HG03159 (cell line): ENCODE measurements around the gene ANKRD17.

Experiments
- ATAC-seq: cut with Tn5 transposase; IDR thresholded peaks from one replicate; pipeline ENCODE4 v1.9.1; 2021; ENCODE audit warnings: mild to moderate bottlenecking, moderate library complexity; ENCODE audit not compliant: unreplicated experiment

The ANKRD17 gene

DNA sequence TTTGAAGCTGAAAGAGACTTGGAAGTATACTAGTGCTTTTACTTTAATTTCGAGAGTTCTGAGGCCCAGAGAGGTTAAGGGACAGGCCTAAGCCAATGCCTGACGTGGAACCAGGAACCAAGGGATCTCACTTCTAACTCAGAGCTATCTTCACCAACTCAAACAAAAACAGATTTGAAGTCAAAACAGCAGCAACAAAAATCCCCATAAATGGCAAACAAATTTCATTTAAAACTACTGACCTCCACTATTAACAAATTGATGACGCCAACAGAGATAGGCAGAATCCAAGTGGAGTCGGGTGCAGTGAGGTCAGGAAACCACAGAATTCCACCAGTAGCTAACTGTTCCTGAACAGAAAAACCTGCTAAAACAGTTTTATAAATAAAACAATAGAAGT is 194.1 kb downstream of the ANKRD17 start:
- ATAC-seq: no peak

DNA sequence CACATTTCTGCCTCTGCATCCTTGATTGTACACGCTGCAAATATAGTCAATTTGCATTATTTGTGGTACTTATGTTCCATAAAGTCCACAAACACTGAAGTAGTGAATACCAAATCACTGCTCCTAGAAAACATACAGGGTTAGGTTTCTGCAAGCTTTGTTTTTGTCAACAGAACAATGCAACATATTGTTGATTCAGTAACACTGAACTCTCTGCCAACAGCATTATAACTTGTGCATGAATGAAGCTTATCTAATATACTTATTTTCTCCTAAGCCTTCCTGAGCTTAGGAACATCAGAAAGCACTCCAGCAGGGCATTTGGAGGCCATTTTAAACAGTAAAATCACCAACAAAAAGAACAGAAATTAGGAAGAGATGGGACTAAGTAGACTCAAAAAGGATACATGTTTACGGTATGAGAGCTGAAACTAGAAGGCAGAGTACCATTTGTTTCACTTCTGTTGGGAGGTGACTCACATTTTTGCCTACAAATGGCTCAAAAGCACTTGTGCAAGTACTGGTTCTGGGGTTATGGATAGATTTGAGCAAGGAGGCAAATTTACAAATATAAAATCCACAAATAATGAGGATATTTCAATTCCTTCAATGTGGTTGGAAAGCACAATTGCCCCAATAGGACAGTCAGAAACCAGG is 203.2 kb downstream of the ANKRD17 start:
- peak; percentile 75 for ATAC-seq

DNA sequence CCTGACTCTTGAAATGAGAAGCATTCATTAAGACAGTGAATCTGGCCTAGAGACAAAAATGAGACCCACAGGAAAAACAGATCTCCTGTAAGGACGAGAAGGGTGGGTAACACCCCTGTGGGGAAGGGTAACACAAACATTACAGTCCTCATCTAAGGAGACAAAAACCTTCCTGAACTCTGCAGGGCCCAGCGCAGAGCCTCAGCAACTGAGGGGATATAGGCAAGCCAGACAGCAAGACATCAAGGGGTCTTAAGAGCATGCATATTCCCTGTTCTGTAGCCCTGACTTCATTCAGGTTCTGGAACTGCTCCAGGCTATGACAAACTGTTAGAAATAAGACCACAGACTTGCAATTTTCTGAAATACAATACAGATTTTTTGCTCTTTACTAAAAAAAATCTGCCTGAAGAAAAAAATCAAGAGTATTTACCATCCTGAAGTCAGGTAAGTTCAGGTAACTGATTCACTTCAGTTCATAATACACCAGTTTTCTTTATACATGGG is 204.6 kb downstream of the ANKRD17 start:
- no peak for ATAC-seq

DNA sequence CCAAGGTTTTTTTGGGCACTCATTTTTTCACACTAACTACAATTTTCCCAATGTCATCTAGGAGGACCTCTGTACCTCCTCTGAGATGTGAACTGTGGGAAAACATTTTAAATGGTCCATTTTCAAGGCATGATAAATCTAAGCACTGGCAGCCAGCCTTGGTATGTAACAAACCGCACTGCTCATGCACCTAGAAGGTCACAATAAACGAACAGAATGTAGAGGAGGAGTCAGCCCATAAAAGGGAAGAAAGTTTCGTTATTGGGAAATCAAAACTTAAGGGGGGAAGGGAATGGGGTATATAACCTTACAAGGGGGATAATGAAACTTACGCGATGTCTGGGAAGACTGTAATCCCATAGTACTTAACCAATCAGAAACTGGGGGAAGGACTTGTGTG is 205.5 kb downstream of the ANKRD17 start:
- ATAC-seq: no peak

DNA sequence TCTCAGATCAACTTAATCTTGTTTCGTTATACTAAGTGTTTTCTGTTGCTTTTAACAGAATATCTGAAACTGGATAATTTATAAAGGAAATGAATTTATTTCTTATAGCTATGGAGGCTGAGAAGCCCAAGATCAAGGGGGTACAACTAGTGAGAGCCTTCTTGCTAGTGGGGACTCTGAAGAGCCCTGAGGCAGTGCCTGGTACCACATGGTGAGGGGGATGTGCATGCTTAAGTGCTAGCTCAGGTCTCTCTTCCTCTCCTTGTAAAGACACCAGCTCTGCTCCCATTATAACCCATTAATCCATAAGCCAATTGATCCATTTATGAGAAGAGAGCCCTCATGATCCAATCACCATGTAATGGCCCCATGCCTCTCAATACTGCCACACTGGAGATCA is 207.0 kb downstream of the ANKRD17 start:
- ATAC-seq: no peak

DNA sequence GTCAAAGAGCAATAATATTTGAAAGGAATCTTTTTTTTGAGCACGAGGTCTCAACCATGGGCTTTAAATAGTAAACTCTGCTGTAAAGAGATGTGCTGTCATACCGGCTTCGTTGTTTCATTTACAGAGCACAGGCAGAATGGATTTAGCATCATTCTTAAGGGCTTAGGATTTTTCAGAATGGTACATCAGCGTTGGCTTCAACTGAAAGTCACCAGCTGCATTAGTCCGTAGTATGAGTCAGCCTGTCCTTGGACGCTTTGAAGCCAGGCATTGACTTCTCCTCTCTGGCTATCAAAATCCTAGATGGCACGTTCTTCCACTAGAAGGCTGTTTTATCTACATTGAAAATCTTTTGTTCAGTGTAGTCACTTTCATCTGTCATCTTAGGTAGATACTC is 212.7 kb downstream of the ANKRD17 start:
- no peak for ATAC-seq

DNA sequence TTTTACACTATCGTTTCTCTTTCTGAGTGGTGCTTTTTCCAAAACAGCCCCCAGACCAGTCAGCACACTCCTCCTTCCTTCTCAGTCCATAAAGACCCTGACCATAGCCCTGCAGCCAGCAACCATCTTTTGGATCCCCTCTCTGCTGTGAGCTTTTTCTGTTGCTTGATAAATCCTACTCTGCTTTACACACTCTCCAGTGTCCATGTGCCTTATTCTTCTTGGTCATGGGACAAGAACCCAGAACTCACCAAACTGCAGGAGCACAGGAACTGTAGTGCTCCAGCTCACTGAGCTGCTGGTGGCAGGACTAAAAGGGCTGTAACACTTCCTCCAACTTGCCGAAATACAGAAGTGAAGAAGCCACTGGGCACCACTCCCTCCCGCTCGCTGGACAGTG is 221.5 kb downstream of the ANKRD17 start:
- ATAC-seq: no peak

DNA sequence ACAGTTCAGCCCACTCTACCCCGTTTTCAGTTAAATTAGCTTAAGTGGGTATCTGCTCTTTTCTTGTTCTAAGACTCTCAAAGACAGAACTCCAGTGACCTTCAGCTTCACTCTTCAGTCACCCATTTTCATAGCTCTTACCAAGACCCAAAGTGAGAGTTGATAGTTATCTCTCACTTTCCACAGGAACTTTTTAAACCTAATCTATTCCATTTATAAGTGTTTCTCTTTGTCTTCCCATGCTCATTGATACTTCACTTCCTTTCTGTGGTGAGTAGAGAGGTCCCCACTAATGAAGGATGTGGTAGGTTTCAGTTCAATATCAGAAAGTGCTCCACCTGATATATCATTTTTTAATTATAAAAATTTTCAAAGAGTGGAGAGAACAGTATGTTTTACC is 222.5 kb downstream of the ANKRD17 start:
- ATAC-seq: no peak

DNA sequence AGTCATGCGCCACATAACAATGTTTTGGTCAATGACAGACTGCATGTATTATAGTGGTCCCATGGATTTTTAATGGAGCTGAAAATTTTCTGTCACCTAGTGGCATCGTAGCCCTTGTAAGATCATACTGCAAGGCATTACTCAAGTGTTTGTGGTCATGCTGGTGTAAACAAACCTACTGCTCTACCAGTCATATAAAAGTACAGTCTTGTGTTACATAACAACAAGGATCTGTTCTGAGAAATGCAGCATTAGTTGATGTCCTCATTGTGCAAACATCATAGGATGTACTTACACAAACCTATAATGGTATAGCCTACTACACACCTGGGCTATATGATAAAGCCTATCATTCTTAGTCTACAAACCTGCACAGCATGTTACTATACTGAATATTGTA is 223.7 kb downstream of the ANKRD17 start:
- ATAC-seq: no peak

DNA sequence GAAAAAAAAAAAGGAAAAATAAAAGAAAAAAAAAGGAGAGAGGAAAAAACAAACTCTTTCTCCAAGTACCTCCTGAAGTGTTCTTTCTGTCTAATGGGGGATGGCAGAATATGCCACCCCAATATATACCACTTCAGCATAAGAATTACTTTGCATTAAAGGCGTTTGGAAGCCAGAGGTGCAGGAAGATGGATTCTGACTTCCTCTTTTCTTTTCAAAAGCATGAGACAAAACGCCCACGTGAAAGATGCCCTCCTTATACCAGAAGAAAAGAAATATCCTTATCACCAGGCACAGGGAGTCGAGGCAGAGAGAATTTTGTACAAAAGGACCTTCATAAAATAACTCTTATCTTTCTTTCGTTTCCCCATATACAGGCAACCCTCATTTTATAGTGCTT is 230.0 kb downstream of the ANKRD17 start:
- no peak for ATAC-seq
